ENCODE results near the gene RADIL.

- TF ChIP-seq SP1 (IDR thresholded peaks at IDR 0.05) (no peak), CTBP1 (IDR thresholded peaks at IDR 0.05; ENCODE audit: borderline replicate concordance) (no peak), PKNOX1 (IDR thresholded peaks at IDR 0.05) (no peak), FOXM1 (IDR thresholded peaks at IDR 0.05; ENCODE audit: borderline replicate concordance) (no peak), TARDBP (IDR thresholded peaks at IDR 0.05) (no peak), ZNF384 (IDR thresholded peaks at IDR 0.05) (no peak), L3MBTL2 (conservative IDR thresholded peaks at IDR 0.05) (no peak)
Measured at GRCh38 chr7:4851459-4852422, 31.8 kb downstream of the RADIL start.

Data from HEK293T (cell line).